Thyroid gland (tissue), 4 donors: ENCODE results near the gene TMEM185A. TPM values are rescaled to one million over a fixed set of nuclear protein-coding genes. Genes with fewer than 3 reads are reported as not detected.
"Not testable (repeated sequence)": the region's sequence is repeated elsewhere in the genome, so short reads cannot be mapped to it uniquely, and the experiment has no call there.

Source experiments
- DNase-seq, 2 donors: peaks; one replicate each; pipeline ENCODE4 v3.0.0-alpha.2; 2019
- H3K27ac ChIP-seq, 3 donors: fragments of 200-600 bp; sonication (generic); 1 replicate in 2 of 3; 2 replicates in 1 of 3; pipeline ENCODE4 v1.5.1; 2016 to 2019; ENCODE audit warnings: mild to moderate bottlenecking in 1 of 3, moderate library complexity in 1 of 3
- H3K27me3 ChIP-seq: fragments of 200-600 bp; sonication (generic); one replicate; pipeline ENCODE4 v1.5.1; 2019
- H3K36me3 ChIP-seq, 2 donors: fragments of 200-600 bp; sonication (generic); one replicate each; pipeline ENCODE4 v1.5.1; 2016 to 2019
- H3K4me1 ChIP-seq, 2 donors: fragments of 200-600 bp; sonication (generic); one replicate each; pipeline ENCODE4 v1.5.1; 2017 to 2019
- H3K4me3 ChIP-seq, 3 donors: fragments of 200-600 bp; sonication (generic); replicated peaks in 1 of 3; 1 replicate in 2 of 3; 2 replicates in 1 of 3; pipeline ENCODE4 v1.5.1; 2016; ENCODE audit warnings: mild to moderate bottlenecking in 1 of 3
- H3K9me3 ChIP-seq: fragments of 200-600 bp; sonication (generic); one replicate; pipeline ENCODE4 v1.5.1; 2017
- WGBS, 2 donors: methylation state at CpG; one replicate each; pipeline ENCODE4 v1.1.5; 2017; 5-methylcytosine and 5-hydroxymethylcytosine counted together
- intact Hi-C: fragments of 100-400 bp; cut with DNase I; formaldehyde crosslinking; loops from one replicate; pipeline ENCODE4 v1.15.1; 2023
- total RNA-seq, 4 donors: library from RNA; depleted of rRNA; stranded (reverse); fragments of >200 nt; gene quantifications; one replicate each; pipeline ENCODE4 v1.2.3, GENCODE V29; 2016

Gene TMEM185A
- total RNA-seq, 4 donors from 2014 or later = 11.7 to 16.1 (median 13.2) TPM

DNA sequence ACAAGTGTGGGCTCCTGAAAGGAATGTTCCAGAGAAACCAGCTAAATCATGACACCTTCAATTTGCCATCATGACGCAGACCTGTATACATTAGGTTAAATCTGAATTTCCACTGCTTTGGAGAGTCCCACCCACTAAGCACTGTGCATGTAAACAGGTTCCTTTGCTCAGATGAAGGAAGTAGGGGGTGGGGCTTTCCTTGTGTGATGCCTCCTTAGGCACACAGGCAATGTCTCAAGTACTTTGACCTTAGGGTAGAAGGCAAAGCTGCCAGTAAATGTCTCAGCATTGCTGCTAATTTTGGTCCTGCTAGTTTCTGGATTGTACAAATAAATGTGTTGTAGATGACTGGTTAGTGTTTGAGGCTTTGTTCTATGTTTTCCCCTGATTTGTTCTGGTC lies 84.6 kb downstream of the TMEM185A start:
- H3K4me1 ChIP-seq, H3K9me3 ChIP-seq, H3K27me3 ChIP-seq, H3K27ac ChIP-seq, H3K36me3 ChIP-seq, DNase-seq, intact Hi-C loops, H3K4me3 ChIP-seq: not testable (repeated sequence)
- WGBS, 2 donors = 83% methylated on average over 1 of the region's 1 CpG; no CpG with 5 or more reads in 1 of the 2 donors

Other genes with a start within 250 kb of the TMEM185A start
- gene IDS, start 126.5 kb downstream of the TMEM185A start, total RNA-seq = 10 to 100 TPM; 76.8 to 88.6 (median 83.9) TPM
- gene EOLA1, start 90.8 kb downstream of the TMEM185A start, total RNA-seq = 10 to 100 TPM; 12.9 to 20.1 (median 17.5) TPM
- gene HSFX3, start 81.9 kb downstream of the TMEM185A start, total RNA-seq = not detected
- gene MAGEA9B, start 44.3 kb downstream of the TMEM185A start, total RNA-seq = not detected
- gene HSFX2, start 36.5 kb downstream of the TMEM185A start, total RNA-seq = under 1 TPM in 1 of 4 donors, not detected in 3; 0.81 TPM
- not detected for gene MAGEA11, start 80.3 kb upstream of the TMEM185A start, total RNA-seq
- gene HSFX1, start 142.3 kb upstream of the TMEM185A start, total RNA-seq = 1 to 10 TPM in 3 of 4 donors, under 1 TPM in 1; 0.54 to 3.4 (median 2.6) TPM
- not detected for gene MAGEA9, start 150.1 kb upstream of the TMEM185A start, total RNA-seq
- not detected for gene MAGEA8, start 249.4 kb upstream of the TMEM185A start, total RNA-seq